Body of pancreas (tissue), 4 donors: ENCODE data around the gene COL15A1. TPM values are rescaled to one million over a fixed set of nuclear protein-coding genes. Genes with fewer than 3 reads are reported as not detected.

Experiments used
- ATAC-seq: fragments of 150-250 bp; one replicate; pipeline ENCODE4 v1.9.1; 2016
- DNase-seq, 4 donors: peaks; one replicate each; pipeline ENCODE4 v3.0.0-alpha.2; 2019
- H3K27ac ChIP-seq, 4 donors: fragments of 200-600 bp; sonication (generic); 1 replicate in 3 of 4; 2 replicates in 1 of 4; pipeline versions ENCODE4 v1.5.1 to v1.6.1; 2016 to 2019; ENCODE audit warnings: mild to moderate bottlenecking in 1 of 4, mixed read lengths in 1 of 4, moderate library complexity in 1 of 4
- H3K27me3 ChIP-seq, 2 donors: fragments of 200-600 bp; sonication (generic); one replicate each; pipeline ENCODE4 v1.6.0; 2016; ENCODE audit warnings: mild to moderate bottlenecking in 1 of 2
- H3K36me3 ChIP-seq, 2 donors: fragments of 200-600 bp; sonication (generic); replicated peaks in 1 of 2; 2 replicates each; pipeline ENCODE4 v1.5.1; 2016; ENCODE audit warnings: low read depth in 2 of 2; ENCODE audit not compliant: insufficient read depth in 1 of 2
- H3K4me1 ChIP-seq: fragments of 200-600 bp; sonication (generic); one replicate; pipeline ENCODE4 v1.6.0; 2016
- H3K4me3 ChIP-seq, 2 donors: fragments of 200-600 bp; sonication (generic); 1 replicate in 1 of 2; 2 replicates in 1 of 2; pipeline ENCODE4 v1.5.1; 2016 to 2019
- H3K9me3 ChIP-seq, 3 donors: fragments of 200-600 bp; sonication (generic); 1 replicate in 2 of 3; 2 replicates in 1 of 3; pipeline ENCODE4 v1.5.1; 2016
- POLR2A ChIP-seq, 3 donors: fragments of 450-650 bp; IDR thresholded peaks; one replicate each; pipeline ENCODE4 v1.6.1; 2016; ENCODE audit warnings: antibody characterized with exemption in 3 of 3, mild to moderate bottlenecking in 2 of 3
- WGBS, 2 donors: methylation state at CpG; one replicate each; pipeline ENCODE4 v1.1.5; 2017; 5-methylcytosine and 5-hydroxymethylcytosine counted together
- intact Hi-C: fragments of 100-400 bp; cut with DNase I; formaldehyde crosslinking; loops from one replicate; pipeline ENCODE4 v1.15.1; 2023
- total RNA-seq, 2 donors: library from RNA; depleted of rRNA; stranded (reverse); fragments of >200 nt; gene quantifications; one replicate each; pipeline ENCODE4 v1.1.0, GENCODE V29; 2016
- TF ChIP-seq, protein P1 (sequence below), 7 experiments: fragments of 450-650 bp in 4 of 7; fragments of 200-600 bp in 3 of 7; sonication (generic) in 3 of 7; IDR thresholded peaks; one replicate each; pipeline ENCODE4 v1.5.1; 2016 to 2019; ENCODE audit warnings: antibody characterized with exemption in 7 of 7

Gene COL15A1
- total RNA-seq, 2 donors from 2014 or later, result 6.7 to 55.4 TPM

DNA sequence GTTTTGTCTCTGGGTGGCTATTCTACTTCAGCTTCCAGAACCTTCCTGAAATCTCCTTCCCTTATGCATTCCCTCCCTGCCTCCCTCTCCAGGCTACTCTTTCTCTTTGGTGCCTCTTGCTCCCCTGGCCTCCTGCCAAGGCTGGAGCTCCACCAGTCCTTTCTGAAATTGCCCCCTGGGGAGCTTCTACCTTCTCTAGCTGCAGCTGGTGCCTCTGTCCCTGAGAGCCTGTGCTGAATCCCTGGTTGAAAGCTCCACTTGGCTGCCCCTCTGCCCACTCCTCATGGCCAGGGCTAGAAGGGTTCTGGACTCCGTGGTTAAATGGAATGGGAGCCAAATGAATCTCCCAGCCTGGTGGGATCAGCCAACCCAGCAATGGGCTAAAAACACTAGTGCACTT is 80.1 kb downstream of the COL15A1 start:
- WGBS, 2 donors, result 85 to 92% methylated on average over 1 of the region's 1 CpG
- no peak for TF ChIP-seq POLR2A (IDR thresholded peaks at IDR 0.05)
- TF ChIP-seq, protein P1, sequence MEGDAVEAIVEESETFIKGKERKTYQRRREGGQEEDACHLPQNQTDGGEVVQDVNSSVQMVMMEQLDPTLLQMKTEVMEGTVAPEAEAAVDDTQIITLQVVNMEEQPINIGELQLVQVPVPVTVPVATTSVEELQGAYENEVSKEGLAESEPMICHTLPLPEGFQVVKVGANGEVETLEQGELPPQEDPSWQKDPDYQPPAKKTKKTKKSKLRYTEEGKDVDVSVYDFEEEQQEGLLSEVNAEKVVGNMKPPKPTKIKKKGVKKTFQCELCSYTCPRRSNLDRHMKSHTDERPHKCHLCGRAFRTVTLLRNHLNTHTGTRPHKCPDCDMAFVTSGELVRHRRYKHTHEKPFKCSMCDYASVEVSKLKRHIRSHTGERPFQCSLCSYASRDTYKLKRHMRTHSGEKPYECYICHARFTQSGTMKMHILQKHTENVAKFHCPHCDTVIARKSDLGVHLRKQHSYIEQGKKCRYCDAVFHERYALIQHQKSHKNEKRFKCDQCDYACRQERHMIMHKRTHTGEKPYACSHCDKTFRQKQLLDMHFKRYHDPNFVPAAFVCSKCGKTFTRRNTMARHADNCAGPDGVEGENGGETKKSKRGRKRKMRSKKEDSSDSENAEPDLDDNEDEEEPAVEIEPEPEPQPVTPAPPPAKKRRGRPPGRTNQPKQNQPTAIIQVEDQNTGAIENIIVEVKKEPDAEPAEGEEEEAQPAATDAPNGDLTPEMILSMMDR (IDR thresholded peaks at IDR 0.05), result no peak
- Histone ChIP-seq H3K27ac (no peak overlapping the region), H3K27me3 (no peaks in the 10 kb centered on the region), H3K9me3 (no peaks in the 10 kb centered on the region), H3K4me3 (no peak overlapping the region), H3K36me3 (no peaks in the 10 kb centered on the region), H3K4me1 (no peaks in the 10 kb centered on the region)
- ATAC-seq (no peak), DNase-seq (peak in 3 of 4 donors; percentile 25 to 43 (median 28))
- intact Hi-C loops, result no loop called here

DNA sequence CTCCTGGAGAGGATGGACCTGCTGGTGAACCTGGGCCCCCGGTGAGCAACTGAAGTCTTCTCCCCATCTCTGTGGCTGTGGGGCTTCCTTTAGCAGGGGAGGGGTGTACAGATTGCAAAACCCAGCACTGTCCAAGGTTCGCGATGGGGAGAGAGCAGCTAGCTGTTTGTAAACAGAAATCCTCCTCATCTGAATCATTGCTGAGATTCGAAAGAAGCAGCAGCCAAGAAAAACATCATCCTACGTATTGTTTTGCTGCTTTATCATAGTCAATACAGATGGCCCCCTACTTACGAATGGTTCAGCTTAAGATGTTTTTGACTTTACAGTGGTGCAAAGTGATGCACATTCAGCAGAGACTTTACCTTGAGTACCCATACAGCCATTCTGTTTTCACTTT is 81.3 kb downstream of the COL15A1 start:
- no peak overlapping the region for H3K4me3 ChIP-seq
- intact Hi-C loops, result no loop called here
- no peaks in the 10 kb centered on the region for H3K36me3 ChIP-seq
- no peak for ATAC-seq
- no peaks in the 10 kb centered on the region for H3K27me3 ChIP-seq
- no peaks in the 10 kb centered on the region for H3K9me3 ChIP-seq
- no peaks in the 10 kb centered on the region for H3K4me1 ChIP-seq
- DNase-seq, result no peak
- WGBS, 2 donors, result 88% methylated on average over 5 to 6 of the region's 6 CpGs
- TF ChIP-seq, protein P1 (IDR thresholded peaks at IDR 0.05), result no peak
- no peak for TF ChIP-seq POLR2A (IDR thresholded peaks at IDR 0.05)
- no peak overlapping the region for H3K27ac ChIP-seq

DNA sequence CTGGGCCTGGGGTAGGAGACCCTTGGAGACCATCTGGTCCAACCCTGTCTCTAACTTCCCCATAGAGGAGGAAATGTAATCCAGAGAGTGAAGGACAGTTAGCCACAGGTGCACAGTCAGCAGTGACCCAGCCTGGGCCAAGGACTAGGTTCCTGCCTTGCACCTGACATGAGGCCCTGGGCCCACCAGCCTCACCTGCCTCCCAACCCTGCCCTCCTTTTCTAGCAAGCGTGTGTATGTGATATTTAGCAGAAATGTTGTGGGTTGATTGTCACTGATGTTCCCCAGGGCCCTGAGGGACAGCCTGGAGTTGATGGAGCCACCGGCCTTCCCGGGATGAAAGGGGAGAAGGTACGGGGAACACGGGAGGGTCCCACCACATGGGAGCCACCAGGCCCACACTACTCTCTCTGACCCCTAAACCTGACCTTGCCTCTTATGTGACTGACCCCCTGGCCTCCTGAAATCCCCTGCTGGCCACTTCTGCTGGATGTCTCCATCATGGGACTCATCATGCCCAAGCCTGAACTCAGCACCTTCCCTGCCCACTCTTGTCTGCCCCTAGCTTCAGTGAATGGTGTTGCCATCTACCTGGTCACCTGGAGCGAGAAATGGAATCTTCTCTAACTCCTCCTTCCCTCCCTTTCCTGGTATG is 82.0 kb downstream of the COL15A1 start:
- intact Hi-C loops, result no loop called here
- no peaks in the 10 kb centered on the region for H3K27me3 ChIP-seq
- no peak for DNase-seq
- H3K4me1 ChIP-seq, result no peaks in the 10 kb centered on the region
- ATAC-seq, result no peak
- no peak overlapping the region for H3K4me3 ChIP-seq
- no peaks in the 10 kb centered on the region for H3K9me3 ChIP-seq
- no peak overlapping the region for H3K27ac ChIP-seq
- TF ChIP-seq, protein P1 (IDR thresholded peaks at IDR 0.05), result no peak
- no peak for TF ChIP-seq POLR2A (IDR thresholded peaks at IDR 0.05)
- H3K36me3 ChIP-seq, result no peaks in the 10 kb centered on the region
- WGBS, 2 donors, result 97 to 100% methylated on average over 1 to 6 of the region's 6 CpGs

DNA sequence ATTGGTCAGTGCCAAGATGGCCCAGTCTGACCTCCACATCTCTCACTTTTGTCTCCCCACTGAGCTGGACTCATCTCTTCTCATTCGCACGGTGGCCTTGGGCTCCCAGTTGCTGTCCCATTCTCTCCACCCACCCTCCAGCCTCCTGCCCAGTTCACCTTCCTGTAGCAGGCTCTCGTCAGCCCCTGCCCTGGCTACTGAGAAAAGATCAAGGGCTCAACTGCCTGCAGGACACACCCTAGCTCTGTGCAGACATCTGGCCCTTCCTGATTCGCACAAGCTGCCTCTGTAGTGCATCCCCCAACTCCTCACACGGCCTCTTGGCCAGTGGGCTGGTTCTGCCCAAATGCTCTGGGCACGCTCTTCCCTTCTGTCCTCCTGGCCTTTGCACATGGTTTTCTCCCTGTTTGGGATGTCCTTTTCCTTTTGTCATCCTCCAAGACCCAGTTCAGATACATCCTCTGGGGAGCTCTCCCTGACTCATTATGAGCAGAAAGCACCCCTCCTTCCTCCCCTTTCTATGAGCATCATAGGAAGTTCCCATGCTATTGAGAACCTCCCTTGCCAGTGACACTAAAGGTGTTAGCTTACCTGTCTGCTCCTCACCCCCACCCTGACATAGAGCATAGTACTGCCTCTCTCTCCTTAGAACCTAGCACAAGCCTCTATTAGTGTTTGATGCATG is 82.7 kb downstream of the COL15A1 start:
- 92 to 93% methylated on average over 6 of the region's 6 CpGs for WGBS, 2 donors
- H3K9me3 ChIP-seq, result no peaks in the 10 kb centered on the region
- DNase-seq (no peak), ATAC-seq (no peak)
- no peak overlapping the region for H3K4me3 ChIP-seq
- no peaks in the 10 kb centered on the region for H3K27me3 ChIP-seq
- intact Hi-C loops, result no loop called here
- H3K4me1 ChIP-seq, result no peaks in the 10 kb centered on the region
- no peaks in the 10 kb centered on the region for H3K36me3 ChIP-seq
- TF ChIP-seq, protein P1 (IDR thresholded peaks at IDR 0.05), result no peak
- no peak for TF ChIP-seq POLR2A (IDR thresholded peaks at IDR 0.05)
- no peak overlapping the region for H3K27ac ChIP-seq

DNA sequence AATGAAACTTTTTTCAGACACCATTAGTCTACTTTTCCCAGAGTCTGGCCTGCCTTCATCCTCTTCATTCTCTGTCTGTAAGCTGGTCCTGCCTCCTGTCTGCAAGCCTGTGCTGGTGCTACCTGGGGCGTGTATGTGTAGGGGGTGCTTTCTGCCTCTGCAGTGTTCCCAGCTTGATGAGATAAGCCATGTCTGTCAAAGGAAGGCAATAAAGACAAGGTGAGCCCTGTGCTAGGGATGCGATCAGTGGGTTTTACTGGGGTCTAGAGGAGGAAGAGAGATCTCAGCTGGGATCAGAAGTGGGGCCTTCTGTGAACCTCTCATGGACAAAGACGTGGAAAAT is 83.2 kb downstream of the COL15A1 start:
- no peak overlapping the region for H3K27ac ChIP-seq
- no peaks in the 10 kb centered on the region for H3K9me3 ChIP-seq
- H3K4me3 ChIP-seq, result no peak overlapping the region
- intact Hi-C loops, result no loop called here
- DNase-seq (no peak), ATAC-seq (no peak)
- no peak for TF ChIP-seq POLR2A (IDR thresholded peaks at IDR 0.05)
- TF ChIP-seq, protein P1 (IDR thresholded peaks at IDR 0.05), result no peak
- no peaks in the 10 kb centered on the region for H3K36me3 ChIP-seq
- no peaks in the 10 kb centered on the region for H3K27me3 ChIP-seq
- H3K4me1 ChIP-seq, result no peaks in the 10 kb centered on the region
- 81 to 92% methylated on average over 3 of the region's 3 CpGs for WGBS, 2 donors
